ENCODE measurements around the gene ARID3A.

The ARID3A gene

DNA sequence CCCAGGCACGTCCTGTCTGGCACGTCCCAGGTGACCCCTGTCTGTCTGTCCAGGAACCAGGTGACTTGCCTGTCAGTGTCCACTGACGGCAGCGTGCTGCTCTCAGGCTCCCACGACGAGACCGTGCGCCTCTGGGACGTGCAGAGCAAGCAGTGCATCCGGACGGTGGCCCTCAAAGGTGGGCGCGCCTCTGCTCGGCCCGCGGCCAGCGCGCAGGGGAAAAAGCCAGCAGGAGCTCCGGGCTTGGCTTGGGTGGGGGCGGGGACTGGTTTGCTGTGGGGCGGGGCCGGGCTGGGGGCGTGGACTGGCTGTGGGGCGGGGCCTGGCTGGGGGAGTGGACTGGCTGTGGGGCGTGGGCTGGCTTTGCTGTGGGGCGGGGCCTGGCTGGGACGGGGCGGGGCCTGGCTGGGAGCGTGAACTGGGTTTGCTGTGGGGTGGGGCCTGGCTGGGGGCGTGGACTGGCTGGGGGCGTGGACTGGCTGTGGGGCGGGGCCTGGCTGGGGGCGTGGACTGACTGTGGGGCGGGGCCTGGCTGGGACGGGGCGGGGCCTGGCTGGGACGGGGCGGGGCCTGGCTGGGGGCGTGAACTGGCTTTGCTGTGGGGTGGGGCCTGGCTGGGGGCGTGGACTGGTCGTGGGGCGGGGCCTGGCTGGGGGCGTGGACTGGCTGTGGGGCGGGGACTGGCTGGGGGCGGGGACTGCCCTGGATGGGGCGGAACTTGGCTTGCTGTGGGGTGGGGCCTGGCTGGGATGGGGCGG lies 65.5 kb downstream of the ARID3A start:
- no peak for DNase-seq (ENCODE audit: low read depth)

DNA sequence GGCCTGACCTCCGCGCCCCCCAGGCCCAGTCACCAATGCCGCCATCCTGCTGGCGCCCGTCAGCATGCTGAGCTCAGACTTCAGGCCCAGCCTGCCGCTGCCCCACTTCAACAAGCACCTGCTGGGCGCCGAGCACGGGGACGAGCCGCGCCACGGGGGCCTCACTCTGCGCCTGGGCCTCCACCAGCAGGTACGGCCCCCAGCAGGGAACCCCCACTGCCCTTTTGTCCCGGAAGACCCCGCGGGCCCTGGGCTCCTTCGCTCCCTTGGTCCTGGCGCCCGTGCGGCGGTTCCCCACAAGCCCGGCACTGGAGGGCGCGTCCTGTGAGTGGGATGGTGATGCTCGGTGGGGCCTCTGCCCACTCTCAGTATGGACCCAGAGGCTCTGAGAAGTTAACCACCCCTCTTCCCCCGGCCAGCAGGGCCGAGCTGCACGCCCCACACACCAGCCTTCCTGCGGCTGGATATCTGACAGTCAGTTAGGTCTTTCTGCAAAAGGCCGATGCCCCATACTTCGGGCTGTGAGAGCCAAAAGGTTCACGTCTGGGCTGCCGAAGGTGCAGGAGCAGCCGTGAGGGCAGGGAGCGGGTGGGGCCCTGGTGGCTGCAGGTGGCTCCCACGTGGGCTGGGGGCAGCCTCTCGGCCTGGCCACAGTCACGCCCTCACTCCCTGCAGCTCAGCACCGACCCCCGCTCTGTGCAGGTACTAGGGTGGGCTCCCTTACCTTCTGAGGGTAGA lies 66.3 kb downstream of the ARID3A start:
- no peak for DNase-seq (ENCODE audit: low read depth)

DNA sequence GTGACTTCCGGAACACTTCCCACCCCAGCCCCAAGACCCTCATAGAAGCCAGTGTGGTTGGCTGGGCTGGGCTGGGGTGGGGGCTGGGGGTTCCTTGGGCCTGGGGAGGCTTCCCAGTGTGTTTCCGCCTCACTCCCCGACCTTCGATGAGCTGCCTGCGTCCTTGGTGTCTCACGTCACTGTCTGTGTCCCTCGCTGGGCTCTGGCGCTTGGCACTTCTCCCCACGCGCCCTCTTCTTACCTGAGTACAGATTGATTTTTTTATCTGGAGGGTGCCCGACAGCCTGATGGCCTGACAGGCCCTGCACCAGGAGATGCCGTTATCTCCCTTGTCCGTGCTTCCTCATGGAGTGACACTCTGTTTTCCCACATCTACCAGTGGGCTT lies 66.8 kb downstream of the ARID3A start:
- DNase-seq (ENCODE audit: low read depth): no peak

DNA sequence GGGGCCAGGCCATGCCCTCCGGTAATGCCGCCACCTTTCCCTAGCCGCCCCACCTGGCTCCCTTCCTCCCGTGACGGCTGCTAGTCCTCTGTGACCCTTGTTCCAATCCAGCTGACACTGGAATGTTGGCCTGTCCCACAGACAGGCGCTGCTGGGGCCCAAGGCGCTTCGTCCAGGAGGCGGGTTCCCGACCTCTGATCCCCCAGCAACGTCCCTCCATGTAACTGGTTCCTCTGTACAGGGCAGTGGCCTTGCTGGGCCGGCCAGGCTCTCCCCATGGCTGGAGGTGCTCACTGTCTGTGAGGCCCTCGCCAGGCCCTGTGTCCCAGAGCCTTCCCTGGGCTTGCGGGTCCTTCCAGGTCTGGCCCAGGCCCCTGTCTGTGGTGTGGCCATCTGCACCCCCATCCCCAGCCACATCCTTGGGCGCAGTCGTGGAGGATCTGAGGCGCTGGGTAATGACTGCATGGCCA lies 67.6 kb downstream of the ARID3A start:
- no peak for DNase-seq (ENCODE audit: low read depth)

DNA sequence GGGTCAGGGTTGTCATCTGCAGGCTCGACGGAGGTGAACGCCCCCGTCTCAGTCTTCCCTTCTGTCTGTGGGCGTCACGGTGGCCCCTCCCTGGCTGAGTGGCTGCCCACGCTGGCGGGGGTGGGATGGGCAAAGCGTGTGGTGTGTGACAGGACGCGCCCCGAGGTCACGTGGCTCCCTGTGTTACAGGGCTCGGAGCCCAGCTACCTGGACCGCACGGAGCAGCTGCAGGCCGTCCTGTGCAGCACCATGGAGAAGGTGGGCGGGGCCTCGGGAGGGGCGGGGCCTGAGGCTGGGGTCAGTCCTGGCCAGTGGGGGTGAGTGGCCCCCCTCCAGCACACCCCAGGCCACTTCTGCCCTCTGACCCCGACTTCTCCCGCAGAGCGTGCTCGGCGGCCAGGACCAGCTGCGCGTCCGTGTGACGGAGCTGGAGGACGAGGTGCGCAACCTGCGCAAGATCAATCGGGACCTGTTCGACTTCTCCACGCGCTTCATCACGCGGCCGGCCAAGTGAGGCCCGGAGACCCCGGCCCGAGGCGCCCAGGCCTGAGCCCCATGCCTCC lies 68.1 kb downstream of the ARID3A start:
- no peak for DNase-seq (ENCODE audit: low read depth)

DNA sequence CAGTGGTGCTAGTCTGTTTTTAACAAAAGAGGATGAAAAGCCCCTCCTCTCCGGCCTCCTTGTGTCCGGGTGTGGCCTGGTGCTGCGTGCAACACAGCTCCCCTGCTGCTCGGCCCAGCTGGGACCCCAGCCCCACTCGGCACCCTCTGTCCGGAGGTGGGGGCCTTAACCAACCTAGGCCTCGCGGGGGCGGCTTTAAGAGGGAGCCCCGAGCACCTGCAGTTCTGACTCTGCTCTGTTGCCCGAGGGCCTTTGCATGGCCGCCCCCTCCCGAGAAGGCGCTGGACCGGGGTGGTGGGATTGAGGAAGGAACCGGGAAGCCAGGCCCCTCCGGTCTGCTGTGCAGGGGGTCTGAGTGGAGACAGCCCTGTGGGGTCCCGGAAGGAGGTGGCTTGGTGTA lies 68.7 kb downstream of the ARID3A start:
- no peak for DNase-seq (ENCODE audit: low read depth)

DNA sequence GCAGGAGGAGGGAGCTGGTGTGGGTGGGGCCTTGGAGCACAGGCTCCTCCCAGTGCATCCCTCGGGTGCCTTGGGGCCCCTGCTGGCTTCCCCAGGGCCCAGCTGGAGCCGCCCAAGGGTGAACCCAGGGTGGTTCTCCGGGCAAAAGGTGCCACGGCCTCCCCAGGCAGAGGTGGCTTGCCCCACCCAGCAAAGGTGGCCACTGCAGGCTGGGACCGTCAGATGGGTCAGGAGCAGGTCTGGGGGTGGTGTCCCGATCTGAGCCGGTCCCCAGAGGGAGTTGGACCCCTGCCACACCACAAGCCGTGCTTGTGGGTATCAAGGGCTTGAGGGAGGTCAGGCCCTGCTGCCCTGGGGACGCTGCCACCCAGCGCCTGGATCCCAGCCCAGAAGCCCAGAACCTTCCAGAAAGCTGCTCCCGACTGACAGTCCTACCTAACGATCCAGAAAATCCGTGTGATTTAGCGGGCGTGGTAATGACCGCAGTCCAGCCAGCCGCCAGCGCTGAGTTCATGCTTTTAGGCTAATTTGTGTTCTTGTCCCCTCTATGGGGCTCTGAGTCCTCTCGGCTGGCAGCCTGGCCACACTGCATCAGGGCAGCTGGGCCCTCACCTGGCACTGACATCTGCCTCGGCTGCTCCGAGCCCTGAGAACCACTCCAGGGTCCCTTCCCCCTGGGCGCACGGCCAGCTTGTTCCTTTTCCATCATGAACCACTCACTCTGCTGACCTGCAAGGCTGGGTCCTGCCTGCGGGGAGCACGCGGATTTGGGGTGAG lies 69.4 kb downstream of the ARID3A start:
- DNase-seq (ENCODE audit: low read depth): no peak

DNA sequence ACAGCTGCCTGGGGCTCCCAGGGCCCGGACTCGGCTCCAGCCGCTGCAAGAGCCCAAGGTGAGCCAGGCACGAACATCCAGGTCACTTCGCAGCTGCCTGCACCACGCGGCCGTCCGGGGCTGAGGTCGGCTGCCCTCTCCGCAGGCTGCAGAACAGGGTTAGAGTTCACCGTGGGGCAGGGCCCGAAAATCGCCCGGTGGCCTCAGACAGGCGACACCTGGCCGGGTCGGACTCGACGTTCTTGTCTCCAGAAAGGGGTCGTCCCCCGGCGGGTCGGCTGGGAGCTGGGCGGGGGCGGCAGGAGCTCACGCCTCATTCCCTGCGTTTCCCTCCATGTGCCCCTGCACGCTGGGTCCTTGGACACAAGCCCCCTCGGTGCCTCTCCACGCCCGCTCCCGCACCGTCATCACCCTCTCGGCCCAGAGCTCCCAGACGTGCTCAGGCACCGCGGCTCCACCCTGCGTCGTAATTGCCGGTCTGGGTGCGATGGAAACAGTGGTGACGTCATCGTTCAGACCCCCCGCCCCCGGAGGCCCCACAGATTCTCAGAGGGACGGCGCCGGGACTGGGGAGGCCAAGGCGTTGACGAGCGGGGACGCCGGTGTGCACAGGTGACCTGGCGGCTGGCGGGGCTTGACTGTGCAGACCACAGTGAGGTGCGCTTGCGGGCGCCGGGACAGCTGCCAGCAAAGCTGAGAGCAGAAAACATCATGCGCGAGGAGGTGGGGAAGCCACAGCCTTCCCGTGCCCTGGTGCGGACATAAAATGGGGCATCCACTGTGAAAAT lies 70.4 kb downstream of the ARID3A start:
- DNase-seq (ENCODE audit: low read depth): no peak

DNA sequence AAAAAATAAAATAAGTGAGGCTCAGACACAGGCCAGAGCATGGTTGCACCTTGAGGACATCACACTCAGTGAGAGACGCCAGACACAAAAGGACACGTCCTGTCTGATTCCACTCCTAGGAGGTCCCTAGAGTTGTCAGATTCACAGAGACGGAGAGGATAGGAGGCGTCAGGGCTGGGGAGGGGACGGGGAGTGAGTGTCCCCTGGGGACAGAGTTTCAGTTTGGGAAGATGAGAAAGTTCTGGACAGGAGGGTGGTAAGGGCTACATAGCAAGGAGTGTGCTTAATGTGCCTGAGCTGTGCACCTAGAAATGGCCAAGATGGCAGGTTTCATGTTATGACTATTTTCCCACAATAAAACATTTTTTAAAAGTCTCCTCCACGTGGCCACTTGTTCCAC lies 72.2 kb downstream of the ARID3A start:
- DNase-seq (ENCODE audit: low read depth): no peak

DNA sequence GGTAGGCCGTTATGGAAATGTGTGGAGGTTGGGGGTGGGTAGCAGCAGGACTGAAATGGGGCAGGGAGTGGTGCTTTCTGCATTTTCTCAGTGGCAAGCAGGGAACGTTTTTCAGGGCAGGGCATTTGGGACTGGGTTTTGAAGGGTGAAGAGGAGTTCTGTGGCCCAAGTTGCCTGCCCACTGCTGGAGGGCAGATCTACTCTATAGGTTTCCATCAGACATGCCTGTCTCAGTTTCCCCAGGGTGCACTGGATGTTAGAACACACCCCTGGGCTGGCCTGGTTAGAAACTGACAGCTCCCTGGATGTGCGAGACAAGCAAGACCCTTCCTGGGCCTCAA lies 73.5 kb downstream of the ARID3A start:
- no peak for DNase-seq (ENCODE audit: low read depth)

DNA sequence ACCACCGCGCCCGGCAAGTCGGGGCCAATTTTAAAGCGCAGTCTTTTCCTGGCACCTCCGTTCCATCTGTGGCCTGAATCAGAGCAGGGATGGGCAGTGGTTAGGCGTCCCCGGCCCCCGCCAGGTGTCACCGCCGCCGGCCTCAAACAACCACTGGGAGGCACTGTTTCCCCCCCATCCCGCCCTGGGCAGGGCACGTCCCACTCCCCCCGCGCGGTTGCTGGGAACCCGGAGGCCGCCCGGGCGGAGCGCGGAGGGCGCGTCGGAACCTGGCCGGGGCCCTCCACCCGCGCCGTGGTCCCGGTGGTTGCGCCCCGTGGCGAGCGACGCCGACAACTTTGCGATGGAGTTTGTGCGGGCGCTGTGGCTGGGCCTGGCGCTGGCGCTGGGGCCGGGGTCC lies 74.3 kb downstream of the ARID3A start, which contains the start of gene GRIN3B:
Gene GRIN3B, plus strand, starts transcription at position 325 of the 400 bp plus-strand sequence. Its CDS starts 19 bp downstream, at position 344.
- DNase-seq (ENCODE audit: low read depth): no peak

DNA sequence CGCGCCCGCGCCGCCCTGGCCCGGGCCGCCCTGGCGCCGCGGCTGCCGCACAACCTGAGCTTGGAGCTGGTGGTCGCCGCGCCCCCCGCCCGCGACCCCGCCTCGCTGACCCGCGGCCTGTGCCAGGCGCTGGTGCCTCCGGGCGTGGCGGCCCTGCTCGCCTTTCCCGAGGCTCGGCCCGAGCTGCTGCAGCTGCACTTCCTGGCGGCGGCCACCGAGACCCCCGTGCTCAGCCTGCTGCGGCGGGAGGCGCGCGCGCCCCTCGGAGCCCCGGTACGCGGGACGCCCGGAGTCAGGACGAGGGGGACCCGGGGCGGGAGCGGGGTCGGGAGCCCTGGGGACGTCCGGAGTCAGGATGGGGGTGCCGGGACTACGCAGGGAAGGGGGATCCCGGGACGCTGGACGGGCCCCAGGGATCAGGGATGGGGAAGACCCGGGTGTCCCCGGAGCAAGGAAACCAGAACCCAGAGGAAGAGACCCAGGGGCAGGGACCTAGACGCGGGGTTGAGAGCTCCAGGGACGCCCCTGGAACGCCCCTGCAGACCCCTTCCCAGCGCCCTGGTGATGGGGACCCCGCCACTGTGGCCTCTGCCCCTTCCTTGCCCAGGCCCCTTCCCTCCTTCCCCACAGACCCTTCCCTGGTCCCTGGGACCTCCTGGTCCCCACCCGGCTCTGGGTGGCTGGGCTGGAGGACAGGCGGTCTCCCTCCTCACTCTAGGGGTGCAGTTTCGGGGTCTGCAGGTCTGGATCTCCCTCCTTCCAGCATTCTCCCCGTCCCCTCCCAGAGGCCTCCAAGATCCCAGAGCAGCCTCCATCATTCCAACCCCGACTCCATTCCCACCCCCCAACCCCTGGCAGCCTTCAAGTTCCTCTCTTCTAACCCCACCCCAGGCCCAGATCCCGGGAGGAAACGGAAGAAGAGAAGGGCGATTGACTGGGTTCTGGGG lies 75.0 kb downstream of the ARID3A start:
- no peak for DNase-seq (ENCODE audit: low read depth)

DNA sequence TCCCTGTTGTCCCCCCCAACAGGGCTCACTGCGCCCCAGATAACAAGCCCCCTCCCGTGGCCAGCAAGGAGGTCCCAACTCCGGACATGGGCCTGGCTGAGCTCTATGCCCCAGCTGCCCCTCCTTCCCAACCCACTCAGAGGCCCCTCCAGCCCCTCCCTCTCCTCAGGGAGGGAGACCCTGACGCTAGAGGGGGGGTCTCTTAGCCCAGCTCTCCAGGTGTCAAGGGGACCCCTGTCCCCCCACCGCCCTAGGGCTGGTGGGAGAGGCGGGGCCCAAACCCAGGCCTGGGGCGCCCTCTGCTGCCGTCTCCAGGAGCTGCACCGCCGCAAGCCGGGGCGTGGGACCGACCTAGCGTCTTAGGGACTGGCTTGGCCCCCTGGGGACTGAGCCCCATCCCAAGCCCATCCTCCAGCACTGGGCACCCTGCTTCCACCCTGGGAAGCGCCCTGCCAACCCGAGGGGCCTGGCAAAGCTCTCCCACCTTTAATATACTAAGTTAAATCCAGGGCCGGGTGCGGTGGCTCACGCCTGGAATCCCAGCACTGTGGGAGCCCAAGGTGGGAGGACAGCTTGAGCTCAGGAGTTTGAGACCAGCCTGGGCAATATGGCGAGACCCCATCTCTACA lies 75.8 kb downstream of the ARID3A start:
- DNase-seq (ENCODE audit: low read depth): no peak

DNA sequence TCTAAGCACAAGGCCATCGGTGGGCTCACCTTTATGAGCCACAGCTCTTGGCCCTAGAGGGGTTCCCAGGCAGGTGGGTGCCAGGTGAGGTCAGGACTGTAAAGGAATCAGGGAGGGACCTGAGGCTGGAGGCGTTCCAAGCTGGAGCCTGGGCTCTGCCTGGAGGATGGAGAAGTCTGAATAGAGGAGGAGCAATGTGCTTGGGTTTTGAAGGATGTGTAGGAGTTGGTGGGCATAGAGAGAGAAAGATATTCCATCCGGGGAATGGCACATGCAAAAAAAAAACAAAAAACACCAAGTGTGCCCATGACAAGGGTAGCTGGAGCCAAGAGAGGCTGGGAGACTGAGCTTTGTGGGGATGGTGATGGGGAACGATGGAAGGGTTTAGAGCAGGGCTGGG lies 76.8 kb downstream of the ARID3A start:
- no peak for DNase-seq (ENCODE audit: low read depth)

DNA sequence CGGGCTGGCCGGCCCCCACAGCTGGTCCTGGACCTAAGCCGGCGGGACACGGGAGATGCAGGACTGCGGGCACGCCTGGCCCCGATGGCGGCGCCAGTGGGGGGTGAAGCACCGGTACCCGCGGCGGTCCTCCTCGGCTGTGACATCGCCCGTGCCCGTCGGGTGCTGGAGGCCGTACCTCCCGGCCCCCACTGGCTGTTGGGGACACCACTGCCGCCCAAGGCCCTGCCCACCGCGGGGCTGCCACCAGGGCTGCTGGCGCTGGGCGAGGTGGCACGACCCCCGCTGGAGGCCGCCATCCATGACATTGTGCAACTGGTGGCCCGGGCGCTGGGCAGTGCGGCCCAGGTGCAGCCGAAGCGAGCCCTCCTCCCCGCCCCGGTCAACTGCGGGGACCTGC lies 77.4 kb downstream of the ARID3A start:
- no peak for DNase-seq (ENCODE audit: low read depth)

DNA sequence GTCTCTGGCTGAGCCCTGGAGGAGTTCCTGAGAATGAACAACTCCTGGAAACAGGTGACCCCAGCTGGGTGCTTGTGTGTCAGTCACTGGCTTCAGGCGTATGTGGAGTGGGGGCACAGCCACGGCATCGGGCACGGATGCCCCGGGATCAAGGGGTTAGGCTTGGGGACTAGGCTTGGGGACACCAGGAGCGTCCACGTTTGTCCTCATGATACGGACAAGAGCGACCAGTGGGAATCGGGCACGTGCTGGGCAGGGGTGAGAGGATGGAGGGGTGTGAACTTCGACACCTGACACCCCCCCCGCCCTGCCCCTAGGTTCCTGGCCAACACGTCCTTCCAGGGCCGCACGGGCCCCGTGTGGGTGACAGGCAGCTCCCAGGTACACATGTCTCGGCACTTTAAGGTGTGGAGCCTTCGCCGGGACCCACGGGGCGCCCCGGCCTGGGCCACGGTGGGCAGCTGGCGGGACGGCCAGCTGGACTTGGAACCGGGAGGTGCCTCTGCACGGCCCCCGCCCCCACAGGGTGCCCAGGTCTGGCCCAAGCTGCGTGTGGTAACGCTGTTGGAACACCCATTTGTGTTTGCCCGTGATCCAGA lies 78.5 kb downstream of the ARID3A start:
- DNase-seq (ENCODE audit: low read depth): no peak

DNA sequence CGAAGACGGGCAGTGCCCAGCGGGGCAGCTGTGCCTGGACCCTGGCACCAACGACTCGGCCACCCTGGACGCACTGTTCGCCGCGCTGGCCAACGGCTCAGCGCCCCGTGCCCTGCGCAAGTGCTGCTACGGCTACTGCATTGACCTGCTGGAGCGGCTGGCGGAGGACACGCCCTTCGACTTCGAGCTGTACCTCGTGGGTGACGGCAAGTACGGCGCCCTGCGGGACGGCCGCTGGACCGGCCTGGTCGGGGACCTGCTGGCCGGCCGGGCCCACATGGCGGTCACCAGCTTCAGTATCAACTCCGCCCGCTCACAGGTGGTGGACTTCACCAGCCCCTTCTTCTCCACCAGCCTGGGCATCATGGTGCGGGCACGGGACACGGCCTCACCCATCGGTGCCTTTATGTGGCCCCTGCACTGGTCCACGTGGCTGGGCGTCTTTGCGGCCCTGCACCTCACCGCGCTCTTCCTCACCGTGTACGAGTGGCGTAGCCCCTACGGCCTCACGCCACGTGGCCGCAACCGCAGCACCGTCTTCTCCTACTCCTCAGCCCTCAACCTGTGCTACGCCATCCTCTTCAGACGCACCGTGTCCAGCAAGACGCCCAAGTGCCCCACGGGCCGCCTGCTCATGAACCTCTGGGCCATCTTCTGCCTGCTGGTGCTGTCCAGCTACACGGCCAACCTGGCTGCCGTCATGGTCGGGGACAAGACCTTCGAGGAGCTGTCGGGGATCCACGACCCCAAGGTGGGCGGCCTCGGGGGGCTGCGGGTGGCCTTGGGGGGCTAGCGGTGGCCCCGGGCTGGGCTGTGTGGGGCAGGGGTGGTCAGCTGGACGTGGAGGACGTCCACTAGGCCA lies 79.2 kb downstream of the ARID3A start:
- DNase-seq (ENCODE audit: low read depth): no peak

DNA sequence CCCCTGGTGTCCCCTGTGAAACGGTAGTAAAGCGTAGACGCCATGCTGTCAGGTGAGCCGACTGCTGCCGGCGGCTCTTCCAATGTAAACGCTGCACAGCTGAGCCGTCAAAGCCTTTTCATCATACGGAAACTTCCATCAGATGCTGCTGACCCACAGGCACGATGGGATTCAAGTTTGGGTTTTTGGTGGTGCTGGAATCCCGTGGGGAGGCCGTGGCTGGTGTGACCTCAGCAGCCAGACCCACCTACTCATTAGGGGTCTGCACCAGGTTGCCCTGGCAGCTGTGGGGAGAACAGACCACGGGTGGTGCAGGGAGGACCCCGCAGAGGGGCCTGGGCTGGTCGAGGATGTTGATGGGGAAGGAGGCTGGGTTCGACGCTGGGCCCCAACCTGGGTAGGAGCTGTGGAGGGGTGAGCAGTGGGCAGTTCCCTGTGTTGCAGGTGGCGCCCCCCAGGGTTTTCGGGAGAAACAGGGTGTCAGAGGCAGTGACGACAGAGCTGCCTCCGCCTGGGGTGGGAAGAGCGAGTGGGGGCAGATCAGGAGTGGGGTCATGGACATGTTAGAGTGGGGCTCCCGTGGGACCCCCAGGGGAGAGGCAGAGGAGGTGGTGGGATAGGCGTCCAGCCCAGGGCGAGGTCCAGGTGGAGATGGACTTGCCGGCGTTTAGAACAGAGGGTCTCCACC lies 81.0 kb downstream of the ARID3A start:
- DNase-seq (ENCODE audit: low read depth): no peak
